ENCODE measurements around the gene ETV6. TPM values are rescaled to one million over a fixed set of nuclear protein-coding genes. Genes with fewer than 3 reads are reported as not detected.

ETV6 gene
- total and polyA plus RNA-seq, 9 of the 15 experiments (the other 6 are each of a cell fraction or from before 2014, with no cell fraction given) = 0.81 to 12.7 (median 4.1) TPM

DNA sequence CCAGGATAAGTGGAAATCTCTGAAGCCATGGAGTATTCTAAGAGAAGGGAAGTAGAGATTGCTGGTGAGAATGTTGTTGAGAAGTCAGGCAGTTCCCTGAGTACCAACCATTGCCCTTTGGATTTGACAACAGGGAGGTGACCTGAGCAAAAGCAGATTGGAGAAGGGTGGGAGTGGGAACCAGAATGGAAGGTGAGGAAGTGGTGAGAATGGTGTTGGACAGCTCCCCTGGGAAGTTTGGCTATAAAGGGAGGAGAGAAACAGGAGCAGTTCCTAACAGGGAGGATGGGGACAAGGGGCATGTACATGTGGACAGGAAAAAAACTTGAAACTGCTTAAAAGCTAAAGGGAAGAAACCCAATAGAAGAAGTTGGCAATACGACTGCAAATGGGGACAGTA lies 198.1 kb downstream of the ETV6 start:
- intact Hi-C loops (cut with micrococcal nuclease) (no loop called here), in situ Hi-C loops (cut with MboI) (no loop called here)
- no peaks in the 10 kb centered on the region for H3K9me3 ChIP-seq (replicated peaks; ENCODE audit: control insufficient read depth, insufficient read depth, low read depth, low read length)
- H4K20me1 ChIP-seq (replicated peaks; ENCODE audit: control insufficient read depth, insufficient read depth, low read length) = no peaks in the 10 kb centered on the region
- H3K4me1 ChIP-seq (replicated peaks in 1 of 2; ENCODE audit: control insufficient read depth in 2 of 2, insufficient read depth in 2 of 2, low read length in 2 of 2) = no peaks in the 10 kb centered on the region
- ChIA-PET CTCF (ENCODE audit: low intra/inter-chr PET ratio) (no interaction called here), POLR2A (no interaction called here)
- no peak overlapping the region for H3K4me2 ChIP-seq (ENCODE audit: insufficient read depth, low read length)
- TF ChIP-seq, protein P1, sequence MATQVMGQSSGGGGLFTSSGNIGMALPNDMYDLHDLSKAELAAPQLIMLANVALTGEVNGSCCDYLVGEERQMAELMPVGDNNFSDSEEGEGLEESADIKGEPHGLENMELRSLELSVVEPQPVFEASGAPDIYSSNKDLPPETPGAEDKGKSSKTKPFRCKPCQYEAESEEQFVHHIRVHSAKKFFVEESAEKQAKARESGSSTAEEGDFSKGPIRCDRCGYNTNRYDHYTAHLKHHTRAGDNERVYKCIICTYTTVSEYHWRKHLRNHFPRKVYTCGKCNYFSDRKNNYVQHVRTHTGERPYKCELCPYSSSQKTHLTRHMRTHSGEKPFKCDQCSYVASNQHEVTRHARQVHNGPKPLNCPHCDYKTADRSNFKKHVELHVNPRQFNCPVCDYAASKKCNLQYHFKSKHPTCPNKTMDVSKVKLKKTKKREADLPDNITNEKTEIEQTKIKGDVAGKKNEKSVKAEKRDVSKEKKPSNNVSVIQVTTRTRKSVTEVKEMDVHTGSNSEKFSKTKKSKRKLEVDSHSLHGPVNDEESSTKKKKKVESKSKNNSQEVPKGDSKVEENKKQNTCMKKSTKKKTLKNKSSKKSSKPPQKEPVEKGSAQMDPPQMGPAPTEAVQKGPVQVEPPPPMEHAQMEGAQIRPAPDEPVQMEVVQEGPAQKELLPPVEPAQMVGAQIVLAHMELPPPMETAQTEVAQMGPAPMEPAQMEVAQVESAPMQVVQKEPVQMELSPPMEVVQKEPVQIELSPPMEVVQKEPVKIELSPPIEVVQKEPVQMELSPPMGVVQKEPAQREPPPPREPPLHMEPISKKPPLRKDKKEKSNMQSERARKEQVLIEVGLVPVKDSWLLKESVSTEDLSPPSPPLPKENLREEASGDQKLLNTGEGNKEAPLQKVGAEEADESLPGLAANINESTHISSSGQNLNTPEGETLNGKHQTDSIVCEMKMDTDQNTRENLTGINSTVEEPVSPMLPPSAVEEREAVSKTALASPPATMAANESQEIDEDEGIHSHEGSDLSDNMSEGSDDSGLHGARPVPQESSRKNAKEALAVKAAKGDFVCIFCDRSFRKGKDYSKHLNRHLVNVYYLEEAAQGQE (IDR thresholded peaks at IDR 0.05; ENCODE audit: borderline replicate concordance) = peak; percentile 23; the same call in 1 of the 2 replicates
- TF ChIP-seq, protein P1 (CRISPR knock-in tag; IDR thresholded peaks at IDR 0.05; ENCODE audit: low read depth) = no peak
- TF ChIP-seq SETDB1 (IDR thresholded peaks at IDR 0.05; ENCODE audit: low read length) = no peak
- BruUV-seq (replicated peaks) = no TSS peak
- H3K9ac ChIP-seq (ENCODE audit: insufficient read depth in 1 of 2, low read depth in 2 of 2, low read length in 2 of 2) = no peak overlapping the region
- H3K27ac ChIP-seq (ENCODE audit: extremely low read depth, low read depth, low read length) = no peak overlapping the region
- no peaks in the 10 kb centered on the region for H3K27me3 ChIP-seq (ENCODE audit: control insufficient read depth in 2 of 2, insufficient read depth in 2 of 2, low read length in 2 of 2)
- WGBS (ENCODE audit: insufficient coverage, low coverage, missing lambda C conversion rate) = 57% methylated on average over 1 of the region's 1 CpG
- no peak overlapping the region for H3K4me3 ChIP-seq
- H3K36me3 ChIP-seq (ENCODE audit: control insufficient read depth, insufficient read depth, low read length) = 0 out of 3 replicates have a peak, but pooled peaks cover 2% of the 10 kb centered on the region
- H2AFZ ChIP-seq (ENCODE audit: low read depth, low read length) = no peak overlapping the region
- no peaks in the 10 kb centered on the region for H3K9me1 ChIP-seq (ENCODE audit: control insufficient read depth, insufficient read depth, low read length)
- FAIRE-seq (no peak), DNase-seq (ENCODE audit: extremely low read depth in 1 of 4, low spot score in 3 of 4) (no peak), ATAC-seq (no peak)
- H3K79me2 ChIP-seq (ENCODE audit: control insufficient read depth, insufficient read depth, low read length) = no peaks in the 10 kb centered on the region
